Keratinocyte (primary cell): ENCODE measurements around the gene ARHGAP40. TPM values are rescaled to one million over a fixed set of nuclear protein-coding genes. Genes with fewer than 3 reads are reported as not detected.

Experiments used
- DNase-seq: peaks from one replicate; pipeline ENCODE4 v3.0.0-alpha.2; 2011; ENCODE audit warnings: low read depth, missing footprints, low spot score
- FAIRE-seq: peaks from 2 replicates; lab custom pipeline; 2011; peaks lifted over from hg19 to GRCh38; lab: Jason Lieb, UNC
- H2AFZ ChIP-seq: 2 replicates; pipeline ENCODE4 v1.6.0; 2012; ENCODE audit warnings: low read length, control low read depth, inconsistent platforms; ENCODE audit not compliant: control insufficient read depth
- H3K27ac ChIP-seq: 2 replicates; pipeline ENCODE4 v1.5.1; 2011; ENCODE audit warnings: low read length; ENCODE audit not compliant: control insufficient read depth, insufficient read depth
- H3K27me3 ChIP-seq: 3 replicates; pipeline ENCODE4 v1.6.0; 2011; ENCODE audit warnings: low read length; ENCODE audit not compliant: control insufficient read depth, insufficient read depth; ENCODE audit errors: extremely low read depth
- H3K36me3 ChIP-seq, 2 experiments: 2 replicates in 1 of 2; 3 replicates in 1 of 2; pipeline ENCODE4 v1.5.1; 2011; ENCODE audit warnings: low read length in 2 of 2, mild to moderate bottlenecking in 1 of 2; ENCODE audit not compliant: control insufficient read depth in 2 of 2, insufficient read depth in 2 of 2; ENCODE audit errors: extremely low read depth in 1 of 2
- H3K4me1 ChIP-seq: 3 replicates; pipeline ENCODE4 v1.5.1; 2011; ENCODE audit warnings: low read length; ENCODE audit not compliant: control insufficient read depth, insufficient read depth; ENCODE audit errors: extremely low read depth
- H3K4me2 ChIP-seq: 3 replicates; pipeline ENCODE4 v1.6.0; 2011; ENCODE audit warnings: low read depth, low read length; ENCODE audit not compliant: control insufficient read depth, insufficient read depth; ENCODE audit errors: extremely low read depth
- H3K4me3 ChIP-seq, 3 experiments: fragments of 200-600 bp in 1 of 3; sonication (generic) in 1 of 3; 2 replicates in 2 of 3; 3 replicates in 1 of 3; pipeline ENCODE4 v1.5.1; 2011 to 2016; ENCODE audit warnings: low read length in 3 of 3, mild to moderate bottlenecking in 3 of 3, control low read depth in 2 of 3, inconsistent platforms in 1 of 3, low read depth in 1 of 3, mixed read lengths in 1 of 3, mixed run types in 1 of 3, moderate library complexity in 1 of 3; ENCODE audit not compliant: control insufficient read depth in 2 of 3, insufficient read depth in 2 of 3; ENCODE audit errors: extremely low read depth in 1 of 3
- H3K79me2 ChIP-seq: 2 replicates; pipeline ENCODE4 v1.6.0; 2012; ENCODE audit warnings: low read length; ENCODE audit not compliant: control insufficient read depth, insufficient read depth
- H3K9ac ChIP-seq: 3 replicates; pipeline ENCODE4 v1.6.0; 2011; ENCODE audit warnings: low read length; ENCODE audit not compliant: control insufficient read depth, insufficient read depth; ENCODE audit errors: extremely low read depth
- H3K9me1 ChIP-seq: 3 replicates; pipeline ENCODE4 v1.6.0; 2011; ENCODE audit warnings: low read length; ENCODE audit not compliant: control insufficient read depth, insufficient read depth; ENCODE audit errors: extremely low read depth
- H3K9me3 ChIP-seq: 2 replicates; pipeline ENCODE4 v1.5.1; 2012; ENCODE audit warnings: low read depth, low read length; ENCODE audit not compliant: control insufficient read depth
- H4K20me1 ChIP-seq: 3 replicates; pipeline ENCODE4 v1.6.0; 2011; ENCODE audit warnings: low read length; ENCODE audit not compliant: control insufficient read depth, insufficient read depth; ENCODE audit errors: extremely low read depth
- CTCF ChIP-seq, 3 experiments: IDR thresholded peaks in 1 of 3; conservative IDR thresholded peaks in 1 of 3; optimal IDR thresholded peaks in 1 of 3; 2 replicates in 2 of 3; 3 replicates in 1 of 3; pipeline versions ENCODE3 to v1.5.1; 2011; ENCODE audit warnings: low read length in 3 of 3, mild to moderate bottlenecking in 3 of 3, moderate library complexity in 2 of 3, control low read depth in 1 of 3, inconsistent platforms in 1 of 3; ENCODE audit not compliant: insufficient read depth in 2 of 3; ENCODE audit errors: extremely low read depth in 1 of 3
- EZH2 ChIP-seq: IDR thresholded peaks from one replicate; pipeline ENCODE4 v1.6.1; 2012; ENCODE audit warnings: inconsistent platforms, mild to moderate bottlenecking, low read length, moderate library complexity
- dilution Hi-C: fragments of 300-500 bp; cut with MboI; formaldehyde crosslinking; loops from one replicate; pipeline ENCODE4 v1.7.0; 2020; ENCODE audit warnings: low sequenced_read_pairs; ENCODE audit not compliant: extremely low pct_ligation_motif_present
- polyA plus RNA-seq, 5 experiments: library from polyadenylated mRNA; depleted of rRNA in 3 of 5; stranded (reverse) in 3 of 5; stranded (forward) in 1 of 5; unstranded in 1 of 5; fragments of >200 nt; gene quantifications; 1 replicate in 1 of 5; 2 replicates in 3 of 5; 3 replicates in 1 of 5; pipeline versions ENCODE4 v1.2.1 to v1.2.3, GENCODE V29; 2011 to 2012; ENCODE audit warnings: missing spikeins in 2 of 5, low read depth in 1 of 5, low replicate concordance in 1 of 5

ARHGAP40 gene
- polyA plus RNA-seq, 1 donor (not counting 4 experiments of a cell fraction or from before 2014, with no cell fraction given) = 1.0 TPM

- H3K27ac ChIP-seq = no peak overlapping the region
These were observed 70.9 kb downstream of the ARHGAP40 start for GRCh38 chr20:38672504-38672903.

GRCh38 chr20:38673261-38673660 is 71.7 kb downstream of the ARHGAP40 start:
- no peaks in the 10 kb centered on the region for H3K79me2 ChIP-seq
- no peak overlapping the region for H3K27ac ChIP-seq
- peak overlapping the region; percentile 77 for H3K4me2 ChIP-seq
- dilution Hi-C loops = no loop called here
- no peaks in the 10 kb centered on the region for H4K20me1 ChIP-seq
- H2AFZ ChIP-seq = no peak overlapping the region
- H3K9ac ChIP-seq = no peak overlapping the region
- TF ChIP-seq EZH2 = no peak
- TF ChIP-seq CTCF (optimal IDR thresholded peaks at IDR 0.05 in 1 of 3, IDR thresholded peaks at IDR 0.05 in 1 of 3, conservative IDR thresholded peaks at IDR 0.05 in 1 of 3; ENCODE audit: extremely low read depth in 1 of 3, insufficient read depth in 2 of 3, low read length in 3 of 3) = no peak
- peaks cover 9% of the 10 kb centered on the region for H3K4me1 ChIP-seq
- DNase-seq (no peak), FAIRE-seq (no peak)
- no peaks in the 10 kb centered on the region for H3K9me1 ChIP-seq
- no peaks in the 10 kb centered on the region for H3K36me3 ChIP-seq
- peak overlapping the region in 1 of 3 experiments; percentile 57 for H3K4me3 ChIP-seq
- peaks cover 25% of the 10 kb centered on the region for H3K27me3 ChIP-seq
- H3K9me3 ChIP-seq = no peaks in the 10 kb centered on the region

More at GRCh38 chr20:38672504-38672903, 70.9 kb downstream of the ARHGAP40 start:
- FAIRE-seq = no peak
- Histone ChIP-seq H3K9me1 (no peaks in the 10 kb centered on the region), H3K4me1 (peaks cover 9% of the 10 kb centered on the region), H3K9me3 (no peaks in the 10 kb centered on the region), H4K20me1 (no peaks in the 10 kb centered on the region), H3K27me3 (peaks cover 26% of the 10 kb centered on the region), H3K9ac (no peak overlapping the region), H2AFZ (no peak overlapping the region), H3K4me2 (no peak overlapping the region), H3K4me3 (no peak overlapping the region), H3K79me2 (no peaks in the 10 kb centered on the region), H3K36me3 (no peaks in the 10 kb centered on the region)
- no peak for TF ChIP-seq EZH2
- TF ChIP-seq CTCF (optimal IDR thresholded peaks at IDR 0.05 in 1 of 3, IDR thresholded peaks at IDR 0.05 in 1 of 3, conservative IDR thresholded peaks at IDR 0.05 in 1 of 3; ENCODE audit: extremely low read depth in 1 of 3, insufficient read depth in 2 of 3, low read length in 3 of 3) = no peak
- dilution Hi-C loops = no loop called here
- no peak for DNase-seq
